Adipocyte (in vitro differentiated cells): ENCODE results near the gene FOXA2.

ENCODE experiments used
- DNase-seq: peaks from one replicate; pipeline ENCODE4 v3.0.0-alpha.2; 2015; ENCODE audit warnings: low read depth
- H3K27me3 ChIP-seq: replicated peaks from 2 replicates; pipeline ENCODE4 v1.7.0; 2013; ENCODE audit warnings: mild to moderate bottlenecking, low read length, moderate library complexity; ENCODE audit not compliant: control insufficient read depth, insufficient read depth
- H3K36me3 ChIP-seq: 2 replicates; pipeline ENCODE4 v1.7.0; 2013; ENCODE audit warnings: low read length, mild to moderate bottlenecking, moderate library complexity; ENCODE audit not compliant: control insufficient read depth, insufficient read depth, severe bottlenecking
- H3K4me1 ChIP-seq: 2 replicates; pipeline ENCODE4 v1.7.0; 2013; ENCODE audit warnings: mild to moderate bottlenecking, low read length, moderate library complexity; ENCODE audit not compliant: control insufficient read depth, insufficient read depth
- H3K4me3 ChIP-seq: 2 replicates; pipeline ENCODE4 v1.7.0; 2013; ENCODE audit warnings: mild to moderate bottlenecking, low read length, moderate library complexity
- H3K9ac ChIP-seq: 2 replicates; pipeline ENCODE4 v1.7.0; 2013; ENCODE audit warnings: mild to moderate bottlenecking, low read length, moderate library complexity
- H3K9me3 ChIP-seq: 2 replicates; pipeline ENCODE4 v1.7.0; 2013; ENCODE audit warnings: mild to moderate bottlenecking, low read length, moderate library complexity; ENCODE audit not compliant: control insufficient read depth

Gene FOXA2

DNA sequence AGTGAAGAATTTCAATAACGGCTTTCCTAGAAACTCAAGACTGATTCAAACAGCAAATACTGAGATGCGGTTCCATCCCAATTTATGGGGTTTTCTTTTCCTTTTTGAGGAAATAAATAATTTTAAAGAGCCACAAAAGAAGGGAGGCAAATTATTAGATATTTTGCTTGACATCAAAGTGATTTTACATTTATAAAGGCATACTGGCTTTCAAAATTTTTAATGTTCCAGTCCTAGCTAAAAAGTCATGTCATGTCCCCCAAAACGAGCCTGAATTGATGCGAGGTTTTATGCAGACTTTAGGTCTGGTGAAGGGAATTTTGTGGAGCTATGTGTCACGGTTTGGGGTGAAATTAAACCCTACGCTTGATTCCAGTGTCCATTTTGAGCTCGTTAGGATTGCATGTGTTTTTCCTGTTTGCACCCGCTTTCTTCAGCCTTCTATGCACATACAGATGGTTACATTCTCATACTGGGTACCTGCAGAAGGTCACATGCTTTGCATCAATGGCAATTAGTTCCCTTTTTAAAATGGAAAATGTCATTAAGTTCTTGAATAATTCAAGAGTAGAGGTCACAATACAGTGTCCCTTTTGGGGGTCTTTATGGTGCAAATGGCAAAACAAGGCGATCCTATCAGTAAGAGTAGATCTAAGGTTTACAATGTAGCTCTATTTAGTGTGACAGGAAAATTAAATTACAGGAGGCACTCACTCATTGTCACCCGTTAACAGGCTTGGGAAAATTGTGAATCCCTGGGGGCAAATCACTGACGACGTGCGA lies 17.3 kb downstream of the FOXA2 start:
- Histone ChIP-seq H3K4me3 (no peak overlapping the region), H3K27me3 (peaks cover 99% of the 10 kb centered on the region), H3K9me3 (no peaks in the 10 kb centered on the region), H3K36me3 (no peaks in the 10 kb centered on the region), H3K4me1 (no peaks in the 10 kb centered on the region), H3K9ac (no peak overlapping the region)
- no peak for DNase-seq

GRCh38 chr20:22563062-22563965 lies 21.1 kb downstream of the FOXA2 start:
- Histone ChIP-seq H3K36me3 (no peaks in the 10 kb centered on the region), H3K9me3 (no peaks in the 10 kb centered on the region), H3K27me3 (peaks cover 99% of the 10 kb centered on the region), H3K4me1 (no peaks in the 10 kb centered on the region), H3K9ac (no peak overlapping the region), H3K4me3 (no peak overlapping the region)
- no peak for DNase-seq

- Histone ChIP-seq H3K4me1 (no peaks in the 10 kb centered on the region), H3K9ac (no peak overlapping the region), H3K27me3 (peaks cover 99% of the 10 kb centered on the region), H3K9me3 (no peaks in the 10 kb centered on the region), H3K4me3 (no peak overlapping the region), H3K36me3 (no peaks in the 10 kb centered on the region)
- DNase-seq = no peak
Measured at GRCh38 chr20:22562620-22563019, 21.8 kb downstream of the FOXA2 start.

DNA sequence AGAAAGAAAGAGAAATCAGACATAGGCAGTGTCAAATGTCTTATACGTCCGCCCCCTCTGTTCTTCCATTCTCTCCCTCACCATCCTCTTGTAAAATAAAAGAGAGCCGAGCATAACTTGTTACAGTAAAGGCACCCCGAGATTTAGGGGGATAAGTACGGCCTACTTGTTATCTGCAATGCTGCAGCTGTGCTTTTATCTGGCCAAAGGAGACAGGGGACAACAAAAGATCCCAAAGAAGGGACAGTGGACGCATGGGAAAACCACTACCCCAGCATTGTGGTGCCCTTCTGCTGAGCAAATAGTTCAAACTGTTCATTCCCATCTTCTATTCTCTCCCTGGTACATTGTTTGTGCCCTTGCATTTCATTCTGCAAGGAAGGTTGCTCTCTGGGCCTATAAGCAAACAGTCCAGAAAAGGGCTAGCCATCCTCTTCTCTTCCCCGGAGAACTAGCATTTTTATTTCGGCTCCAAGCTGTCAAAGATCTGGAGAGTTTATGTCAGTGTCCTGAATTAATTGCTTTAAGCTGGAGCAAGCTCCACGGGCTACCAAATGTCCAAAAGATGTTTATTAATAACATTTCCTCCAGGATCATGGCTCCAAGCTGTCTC lies 22.3 kb downstream of the FOXA2 start:
- Histone ChIP-seq H3K36me3 (no peaks in the 10 kb centered on the region), H3K9ac (no peak overlapping the region), H3K4me3 (no peak overlapping the region), H3K9me3 (no peaks in the 10 kb centered on the region), H3K27me3 (peaks cover 93% of the 10 kb centered on the region), H3K4me1 (no peaks in the 10 kb centered on the region)
- no peak for DNase-seq

DNA sequence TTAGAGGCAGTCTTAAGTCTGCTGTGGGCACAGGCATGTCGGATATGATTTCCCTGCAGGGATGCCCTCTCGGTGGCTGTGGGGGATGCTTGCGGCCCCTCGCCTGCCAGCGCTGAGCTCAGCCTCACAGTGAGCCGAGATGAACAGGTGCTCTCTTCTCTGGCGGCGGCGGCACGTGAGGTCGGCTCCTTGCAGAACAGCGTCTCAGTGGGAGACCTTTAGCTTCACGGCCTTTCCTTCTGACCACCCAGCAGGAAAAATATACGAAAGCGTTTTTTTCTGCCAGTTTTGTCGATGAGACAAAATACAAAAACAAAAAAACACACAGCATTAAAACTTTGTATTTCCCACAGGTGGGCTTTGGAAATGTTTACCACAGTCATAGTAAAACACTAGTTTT lies 23.6 kb downstream of the FOXA2 start:
- no peaks in the 10 kb centered on the region for H3K36me3 ChIP-seq
- peaks cover 83% of the 10 kb centered on the region for H3K27me3 ChIP-seq
- H3K4me1 ChIP-seq = no peaks in the 10 kb centered on the region
- H3K9me3 ChIP-seq = peaks cover 4% of the 10 kb centered on the region
- no peak for DNase-seq
- no peak overlapping the region for H3K4me3 ChIP-seq
- no peak overlapping the region for H3K9ac ChIP-seq

- no peak overlapping the region for H3K4me3 ChIP-seq
- no peak overlapping the region for H3K9ac ChIP-seq
- H3K27me3 ChIP-seq = peaks cover 74% of the 10 kb centered on the region
- peaks cover 4% of the 10 kb centered on the region for H3K9me3 ChIP-seq
- DNase-seq = no peak
- H3K36me3 ChIP-seq = no peaks in the 10 kb centered on the region
- H3K4me1 ChIP-seq = no peaks in the 10 kb centered on the region
Measured at GRCh38 chr20:22559711-22560318, 24.6 kb downstream of the FOXA2 start.

DNA sequence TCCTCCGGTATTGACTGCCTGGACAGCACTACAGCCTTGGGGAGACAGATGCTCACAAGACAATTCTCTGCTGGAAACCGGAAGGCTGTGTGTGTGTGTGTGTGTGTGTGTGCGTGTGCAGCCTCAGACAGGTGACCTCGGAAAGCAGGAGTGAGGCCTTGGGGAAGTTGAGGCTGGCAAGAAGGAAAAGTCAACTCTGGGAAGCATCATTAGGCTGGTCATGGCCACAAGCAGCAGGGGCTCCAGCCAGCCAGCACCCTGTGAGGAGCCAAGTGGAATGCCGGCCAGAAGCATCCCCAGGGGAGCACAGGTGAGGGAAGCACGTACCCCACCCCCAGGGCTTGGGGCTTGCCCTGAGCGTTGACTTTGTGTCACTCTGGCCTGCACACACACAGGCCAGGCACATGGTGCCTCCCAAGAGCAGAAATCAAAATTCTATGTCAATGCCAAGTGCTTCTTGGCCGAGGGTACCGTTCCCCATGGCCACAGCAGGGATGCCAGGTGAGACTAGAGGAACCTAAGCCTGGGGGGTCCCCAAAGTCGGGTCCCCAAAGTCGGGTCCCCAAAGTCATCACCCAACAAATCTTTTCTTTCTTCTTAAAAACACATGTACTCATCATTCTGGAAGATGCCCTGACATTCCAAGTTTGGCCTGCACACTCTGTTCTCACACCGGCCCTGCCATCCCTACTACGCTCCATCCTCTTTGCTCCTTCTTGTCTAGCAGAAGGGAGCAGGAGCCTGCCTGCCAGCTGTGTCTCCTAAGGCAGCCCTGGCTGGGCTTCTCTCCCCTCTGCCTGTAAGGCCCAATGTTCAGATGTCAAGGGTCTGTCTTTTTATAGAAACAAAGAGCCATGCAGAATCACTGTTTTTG lies 26.7 kb downstream of the FOXA2 start:
- Histone ChIP-seq H3K4me1 (no peaks in the 10 kb centered on the region), H3K9me3 (peaks cover 10% of the 10 kb centered on the region), H3K9ac (no peak overlapping the region), H3K27me3 (peaks cover 54% of the 10 kb centered on the region), H3K4me3 (no peak overlapping the region), H3K36me3 (no peaks in the 10 kb centered on the region)
- no peak for DNase-seq

GRCh38 chr20:22556565-22557056 lies 27.8 kb downstream of the FOXA2 start:
- Histone ChIP-seq H3K9me3 (peaks cover 10% of the 10 kb centered on the region), H3K4me1 (no peaks in the 10 kb centered on the region), H3K36me3 (no peaks in the 10 kb centered on the region), H3K4me3 (no peak overlapping the region), H3K27me3 (peaks cover 47% of the 10 kb centered on the region), H3K9ac (no peak overlapping the region)
- DNase-seq = no peak

DNA sequence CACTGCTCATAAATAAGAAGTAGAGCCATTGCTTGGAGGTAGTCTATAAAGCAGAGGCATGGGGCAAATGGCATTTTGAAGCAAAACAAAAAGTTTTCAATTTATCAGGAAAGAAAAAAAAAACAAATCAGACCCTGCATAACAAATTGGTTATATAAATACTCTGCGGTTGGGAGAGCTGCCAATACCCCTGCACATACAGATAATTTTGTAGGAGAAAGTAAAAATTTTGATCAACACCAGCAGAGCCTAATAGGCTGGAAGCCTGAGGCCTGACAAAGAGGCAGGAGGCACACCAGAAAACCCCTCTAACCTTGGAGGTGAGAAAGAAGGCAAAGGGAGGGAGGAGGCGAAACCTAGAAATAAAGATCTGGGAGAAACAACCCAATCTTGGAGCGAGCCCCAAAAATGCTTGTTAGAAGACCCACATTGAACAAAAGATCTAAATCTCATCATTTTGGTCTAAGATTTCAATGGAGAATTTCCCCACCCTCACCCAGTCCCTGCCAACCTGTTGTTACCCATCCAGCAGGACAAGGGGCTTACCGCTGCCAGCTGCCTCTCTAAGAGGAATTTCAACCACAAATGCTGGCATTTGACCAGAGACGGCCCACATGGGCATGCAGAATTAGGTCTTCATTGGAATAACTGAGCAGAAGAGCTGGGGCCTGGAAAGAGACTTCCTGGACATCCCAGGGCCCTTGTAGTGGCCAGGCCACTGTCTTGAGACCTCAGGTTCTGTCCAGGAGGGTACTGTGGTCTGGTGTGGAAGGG lies 28.4 kb downstream of the FOXA2 start:
- no peaks in the 10 kb centered on the region for H3K36me3 ChIP-seq
- no peak overlapping the region for H3K9ac ChIP-seq
- no peaks in the 10 kb centered on the region for H3K4me1 ChIP-seq
- peaks cover 10% of the 10 kb centered on the region for H3K9me3 ChIP-seq
- no peak for DNase-seq
- H3K27me3 ChIP-seq = peaks cover 43% of the 10 kb centered on the region
- H3K4me3 ChIP-seq = no peak overlapping the region

DNA sequence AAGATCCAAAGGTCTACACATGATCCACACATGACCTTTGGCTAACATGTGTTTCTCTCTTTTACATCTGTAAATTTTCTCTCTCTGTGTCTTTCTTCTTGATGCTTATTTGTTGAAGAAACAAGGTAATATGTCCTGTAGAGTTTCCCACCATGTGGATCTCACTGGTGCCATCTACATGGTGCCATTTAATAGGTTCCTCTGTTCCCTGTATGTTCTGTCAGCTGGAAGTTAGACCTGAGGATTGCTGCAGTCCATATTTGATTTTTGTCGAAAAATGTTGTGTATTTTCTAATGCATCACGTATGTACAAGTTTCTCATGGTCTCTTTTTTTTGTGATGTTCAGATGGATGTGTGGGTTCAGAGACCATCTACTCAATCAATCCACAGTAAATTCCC lies 30.0 kb downstream of the FOXA2 start:
- H3K4me1 ChIP-seq = no peaks in the 10 kb centered on the region
- H3K27me3 ChIP-seq = peaks cover 31% of the 10 kb centered on the region
- H3K4me3 ChIP-seq = no peak overlapping the region
- H3K9me3 ChIP-seq = peaks cover 10% of the 10 kb centered on the region
- no peaks in the 10 kb centered on the region for H3K36me3 ChIP-seq
- DNase-seq = no peak
- no peak overlapping the region for H3K9ac ChIP-seq
